SK-N-SH treated with all-trans-retinoic acid at 6 μM for 48 hours (cell line): ENCODE results near the gene FNDC3B.

Source experiments
- ARNTL ChIP-seq: fragments of 450-650 bp; formaldehyde crosslinking; IDR thresholded peaks from 2 replicates; pipeline ENCODE4 v1.5.0; 2020; ENCODE audit warnings: low read depth, mild to moderate bottlenecking, moderate library complexity, borderline replicate concordance
- ISL1 ChIP-seq: fragments of 250-450 bp; sonication (Bioruptor Pico); IDR thresholded peaks from 2 replicates; pipeline ENCODE4 v2.1.2; 2022; ENCODE audit warnings: mild to moderate bottlenecking, moderate library complexity
- PATZ1 ChIP-seq: fragments of 250-450 bp; sonication (Bioruptor Pico); IDR thresholded peaks from 2 replicates; pipeline ENCODE4 v1.8.0; 2020; ENCODE audit warnings: mild to moderate bottlenecking, moderate library complexity, borderline replicate concordance
- SNAI2 ChIP-seq: fragments of 250-450 bp; sonication (Bioruptor Pico); IDR thresholded peaks from 2 replicates; pipeline ENCODE4 v1.5.0; 2020; ENCODE audit warnings: mild to moderate bottlenecking, moderate library complexity
- TSHZ2 ChIP-seq: fragments of 250-450 bp; sonication (Bioruptor Pico); IDR thresholded peaks from 2 replicates; pipeline ENCODE4 v1.5.0; 2020; ENCODE audit warnings: mild to moderate bottlenecking, moderate library complexity
- ZC3H10 ChIP-seq: fragments of 250-450 bp; sonication (Bioruptor Pico); IDR thresholded peaks from 2 replicates; pipeline ENCODE4 v1.5.1; 2021; ENCODE audit warnings: mild to moderate bottlenecking, moderate library complexity

- TF ChIP-seq SNAI2 (CRISPR knock-in tag) (no peak), ISL1 (no peak), PATZ1 (CRISPR knock-in tag) (no peak), ARNTL (CRISPR knock-in tag) (no peak), TSHZ2 (CRISPR knock-in tag) (no peak), ZC3H10 (CRISPR knock-in tag) (no peak)
Measured at GRCh38 chr3:172209333-172210321, 170.2 kb downstream of the FNDC3B start.
